Effector CD8-positive, alpha-beta T cell (primary cell): ENCODE measurements around the gene POU3F1.

Experiments
- DNase-seq: peaks from one replicate; lab custom pipeline; 2025; lab: John Stamatoyannopoulos, UW
- total RNA-seq, 4 experiments: gene quantifications; one replicate each; lab custom pipeline; 2026; lab: John Stamatoyannopoulos, UW

The POU3F1 gene
- total RNA-seq, result 2.5 to 14.8 (median 7.7) reads per million in 4 experiments

- DNase-seq, result no peak
Measured at GRCh38 chr1:38046333-38046883, at the start of gene POU3F1. POU3F1 (minus strand) TSS chr1:38046793; CDS start chr1:38046743, 50 bp downstream.

- no peak for DNase-seq
Measured at GRCh38 chr1:38095454-38095931, 48.9 kb upstream of the POU3F1 start.

GRCh38 chr1:38094711-38095290 is 48.2 kb upstream of the POU3F1 start:
- no peak for DNase-seq

GRCh38 chr1:38093569-38094520 is 47.3 kb upstream of the POU3F1 start:
- DNase-seq, result no peak

- DNase-seq, result no peak
Measured at GRCh38 chr1:38092256-38092655, 45.7 kb upstream of the POU3F1 start.

GRCh38 chr1:38090796-38091195 is 44.2 kb upstream of the POU3F1 start:
- DNase-seq, result no peak

GRCh38 chr1:38089712-38090360 is 43.2 kb upstream of the POU3F1 start:
- no peak for DNase-seq

GRCh38 chr1:38088791-38089190 is 42.2 kb upstream of the POU3F1 start:
- no peak for DNase-seq

- DNase-seq, result no peak
Measured at GRCh38 chr1:38088366-38088765, 41.8 kb upstream of the POU3F1 start.

- DNase-seq, result no peak
Measured at GRCh38 chr1:38087676-38088075, 41.1 kb upstream of the POU3F1 start.

GRCh38 chr1:38085666-38086330 is 39.2 kb upstream of the POU3F1 start:
- no peak for DNase-seq

GRCh38 chr1:38084700-38085099 is 38.1 kb upstream of the POU3F1 start:
- no peak for DNase-seq

GRCh38 chr1:38084113-38084512 is 37.5 kb upstream of the POU3F1 start:
- no peak for DNase-seq

- no peak for DNase-seq
Measured at GRCh38 chr1:38083541-38083940, 36.9 kb upstream of the POU3F1 start.

- DNase-seq, result no peak
Measured at GRCh38 chr1:38082769-38083263, 36.2 kb upstream of the POU3F1 start.

GRCh38 chr1:38079019-38079418 is 32.4 kb upstream of the POU3F1 start:
- DNase-seq, result no peak

- no peak for DNase-seq
Measured at GRCh38 chr1:38077523-38078147, 31.0 kb upstream of the POU3F1 start.

GRCh38 chr1:38076455-38076854 is 29.9 kb upstream of the POU3F1 start:
- DNase-seq, result no peak

GRCh38 chr1:38076038-38076437 is 29.4 kb upstream of the POU3F1 start:
- DNase-seq, result no peak

GRCh38 chr1:38075191-38075590 is 28.6 kb upstream of the POU3F1 start:
- DNase-seq, result no peak

- no peak for DNase-seq
Measured at GRCh38 chr1:38074302-38074677, 27.7 kb upstream of the POU3F1 start.
